ENCODE data around the gene CCDC71L.

Gene CCDC71L

GRCh38 chr7:106612432-106612831 is 48.5 kb downstream of the CCDC71L start:
- H3K4me3 ChIP-seq (ENCODE audit: low read length) = no peak overlapping the region
- DNase-seq (ENCODE audit: low read depth, low spot score) = no peak

DNA sequence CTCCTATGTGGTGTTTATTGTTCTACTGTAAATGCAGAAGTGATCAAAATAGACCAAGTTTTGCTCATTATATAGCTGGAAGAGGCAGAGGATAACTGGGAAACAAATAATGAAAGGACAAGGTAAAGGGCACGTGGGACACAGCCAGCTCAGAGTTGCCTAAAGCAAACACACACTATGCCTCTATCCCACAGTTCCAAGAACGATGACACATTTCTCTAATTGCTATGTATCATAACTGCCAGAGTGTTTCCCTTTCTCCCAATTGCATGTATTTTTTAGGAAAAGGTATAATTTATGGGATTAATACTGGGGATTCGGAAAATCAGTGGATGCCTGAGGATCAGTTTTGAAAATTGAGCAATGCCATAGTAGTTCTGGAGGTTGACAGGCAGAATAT is 49.0 kb downstream of the CCDC71L start:
- H3K4me3 ChIP-seq (ENCODE audit: low read length) = no peak overlapping the region
- no peak for DNase-seq (ENCODE audit: low read depth, low spot score)

DNA sequence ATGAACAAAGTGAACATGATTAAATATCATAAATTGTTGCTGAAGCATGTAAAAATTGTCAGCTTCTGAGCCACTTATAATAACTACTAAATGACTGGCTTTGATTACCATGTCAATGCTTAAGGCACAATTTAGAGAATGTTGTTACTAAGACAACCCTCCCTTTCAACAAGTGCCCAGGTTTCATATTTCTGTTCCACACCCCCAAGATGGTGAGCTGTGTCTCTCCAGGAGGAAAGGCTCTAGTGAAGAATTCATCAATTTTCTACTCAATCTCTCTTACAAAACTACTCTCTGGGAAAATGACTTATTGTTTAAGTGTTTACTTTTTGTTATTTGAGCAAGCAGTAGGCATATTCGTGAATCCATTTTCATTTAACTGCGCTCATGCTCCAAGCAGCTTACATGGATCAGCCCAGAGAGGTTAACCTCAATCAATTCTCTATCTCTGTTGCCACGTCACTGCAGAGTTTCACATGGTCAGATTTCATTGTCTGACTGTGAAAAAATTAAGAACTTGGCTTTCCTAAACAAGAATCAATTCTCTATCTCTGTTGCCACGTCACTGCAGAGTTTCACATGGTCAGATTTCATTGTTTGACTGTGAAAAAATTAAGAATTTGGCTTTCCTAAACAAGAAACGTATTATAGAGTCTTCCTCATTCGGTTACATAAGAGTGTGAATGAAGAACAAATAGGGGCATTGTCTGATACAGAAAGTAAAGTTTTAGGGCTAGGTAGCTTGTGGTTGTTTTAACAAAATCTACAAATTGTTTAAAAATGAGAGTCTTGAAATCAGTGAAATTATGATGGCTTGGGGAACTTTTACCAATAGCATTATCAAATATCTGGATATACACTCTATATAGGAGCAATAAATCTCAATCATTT is 49.7 kb downstream of the CCDC71L start:
- DNase-seq (ENCODE audit: low read depth, low spot score) = no peak
- H3K4me3 ChIP-seq (ENCODE audit: low read length) = no peak overlapping the region

- DNase-seq (ENCODE audit: low read depth, low spot score) = no peak
- no peak overlapping the region for H3K4me3 ChIP-seq (ENCODE audit: low read length)
Observed at GRCh38 chr7:106609416-106609815, 51.5 kb downstream of the CCDC71L start.

DNA sequence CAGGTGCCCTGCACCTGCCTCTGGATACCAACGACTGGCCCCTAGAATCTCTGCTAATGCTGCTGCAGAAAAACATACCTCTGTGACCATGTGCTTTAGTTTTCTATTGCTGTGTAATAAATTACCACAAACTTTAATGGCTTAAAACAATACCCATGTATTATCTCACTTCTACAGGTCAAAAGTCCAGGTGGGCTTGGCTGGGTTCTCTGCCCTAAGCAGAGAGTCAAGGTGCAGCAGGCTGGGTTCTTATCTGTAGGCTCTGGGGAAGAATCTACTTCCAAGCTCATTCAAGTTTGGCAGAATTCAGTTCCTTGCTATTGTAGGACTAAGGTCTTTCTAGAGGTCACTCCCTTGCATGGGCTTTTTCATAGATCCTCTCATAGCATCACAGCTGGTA is 52.3 kb downstream of the CCDC71L start:
- no peak for DNase-seq (ENCODE audit: low read depth, low spot score)
- H3K4me3 ChIP-seq (ENCODE audit: low read length) = no peak overlapping the region

Measured in Jurkat, Clone E6-1 (cell line).